ENCODE results near the gene BRD8.

GRCh38 chr5:138110266-138110963 lies 68.0 kb downstream of the BRD8 start:
- TF ChIP-seq CTCF (IDR thresholded peaks at IDR 0.05) (no peak), POLR2A (IDR thresholded peaks at IDR 0.05) (no peak)

Data from tibial nerve (tissue), 3 donors.